Measurements from ENCODE around the gene MEIKIN.

MEIKIN gene

DNA sequence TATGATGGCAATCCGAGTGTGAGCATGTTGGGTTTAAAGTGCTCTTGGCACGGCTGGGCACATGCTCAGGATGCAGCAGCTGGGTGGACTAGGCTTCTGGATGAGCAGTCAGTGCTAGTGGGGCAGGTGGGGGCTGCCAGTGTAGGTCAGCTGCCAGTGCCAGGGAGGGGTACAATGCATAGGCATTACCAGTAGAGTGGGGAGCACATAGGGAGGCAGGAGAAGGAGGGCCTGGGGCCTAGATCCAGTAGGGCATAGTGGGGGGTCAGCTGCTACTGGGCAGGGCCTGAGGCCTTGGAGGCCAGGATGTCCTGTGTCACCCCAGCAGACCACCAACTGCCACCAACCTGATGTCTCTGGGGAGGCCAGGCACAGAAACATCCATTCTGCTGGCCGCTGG lies 41.8 kb upstream of the MEIKIN start:
- no peak for TF ChIP-seq EZH2phosphoT487 (IDR thresholded peaks at IDR 0.05; ENCODE audit: low read depth)
- TF ChIP-seq, protein P1, sequence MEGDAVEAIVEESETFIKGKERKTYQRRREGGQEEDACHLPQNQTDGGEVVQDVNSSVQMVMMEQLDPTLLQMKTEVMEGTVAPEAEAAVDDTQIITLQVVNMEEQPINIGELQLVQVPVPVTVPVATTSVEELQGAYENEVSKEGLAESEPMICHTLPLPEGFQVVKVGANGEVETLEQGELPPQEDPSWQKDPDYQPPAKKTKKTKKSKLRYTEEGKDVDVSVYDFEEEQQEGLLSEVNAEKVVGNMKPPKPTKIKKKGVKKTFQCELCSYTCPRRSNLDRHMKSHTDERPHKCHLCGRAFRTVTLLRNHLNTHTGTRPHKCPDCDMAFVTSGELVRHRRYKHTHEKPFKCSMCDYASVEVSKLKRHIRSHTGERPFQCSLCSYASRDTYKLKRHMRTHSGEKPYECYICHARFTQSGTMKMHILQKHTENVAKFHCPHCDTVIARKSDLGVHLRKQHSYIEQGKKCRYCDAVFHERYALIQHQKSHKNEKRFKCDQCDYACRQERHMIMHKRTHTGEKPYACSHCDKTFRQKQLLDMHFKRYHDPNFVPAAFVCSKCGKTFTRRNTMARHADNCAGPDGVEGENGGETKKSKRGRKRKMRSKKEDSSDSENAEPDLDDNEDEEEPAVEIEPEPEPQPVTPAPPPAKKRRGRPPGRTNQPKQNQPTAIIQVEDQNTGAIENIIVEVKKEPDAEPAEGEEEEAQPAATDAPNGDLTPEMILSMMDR (IDR thresholded peaks at IDR 0.05; ENCODE audit: low read depth, low read length): no peak

DNA sequence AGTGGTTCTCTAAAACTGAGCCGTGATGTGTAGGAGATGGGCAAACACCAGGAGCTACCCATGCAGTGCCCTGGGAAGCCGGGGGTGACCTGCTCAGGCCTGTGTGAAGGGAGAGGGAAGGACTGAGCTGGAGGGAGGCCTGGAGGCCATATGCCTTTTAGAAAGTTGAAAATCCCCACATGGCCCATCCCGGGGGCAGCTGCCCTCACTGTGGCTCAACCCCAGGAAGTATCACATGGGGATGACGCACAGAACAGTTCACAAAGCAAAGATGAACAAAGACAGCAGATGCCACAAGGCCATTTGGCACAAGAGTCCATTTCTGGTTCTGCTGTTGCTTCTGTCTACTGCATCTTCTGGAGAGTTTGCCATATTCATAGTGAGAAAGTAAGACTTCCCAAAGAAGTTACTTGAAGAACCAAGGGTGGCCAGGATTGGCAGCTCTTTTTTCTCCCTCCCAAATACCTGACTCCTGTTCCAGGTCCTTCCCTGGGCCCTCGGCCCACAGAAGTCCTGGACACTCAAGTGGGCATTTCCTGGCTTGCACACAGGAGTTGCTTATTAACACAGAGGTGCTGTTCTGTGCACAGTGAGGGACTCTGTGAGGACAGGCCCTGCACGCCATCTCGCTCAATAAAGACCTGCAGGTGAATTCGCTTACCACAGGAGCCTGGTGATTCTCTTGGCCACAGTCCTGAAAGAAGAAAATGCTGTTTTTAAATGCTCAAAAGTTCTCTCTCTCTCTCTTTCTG lies 40.9 kb upstream of the MEIKIN start:
- Histone ChIP-seq H3K4me1 (ENCODE audit: low read length) (no peaks in the 10 kb centered on the region), H3K36me3 (replicated peaks; ENCODE audit: low read depth, low read length) (no peaks in the 10 kb centered on the region), H4K20me1 (ENCODE audit: insufficient read depth, low read length) (no peaks in the 10 kb centered on the region), H3K27me3 (ENCODE audit: low read depth, low read length) (0 out of 2 replicates have a peak, but pooled peaks cover 3% of the 10 kb centered on the region), H3K4me2 (ENCODE audit: low read length) (no peak overlapping the region), H2AFZ (ENCODE audit: low read depth, low read length) (no peak overlapping the region), H3K79me2 (ENCODE audit: low read length) (no peaks in the 10 kb centered on the region), H3K9me3 (ENCODE audit: insufficient read depth, low read length) (no peaks in the 10 kb centered on the region), H3K4me3 (ENCODE audit: low read length) (no peak overlapping the region), H3K9ac (ENCODE audit: low read length) (no peak overlapping the region), H3K27ac (ENCODE audit: low read length) (no peak overlapping the region)
- TF ChIP-seq, protein P1 (IDR thresholded peaks at IDR 0.05; ENCODE audit: low read depth, low read length): no peak
- no peak for TF ChIP-seq EZH2phosphoT487 (IDR thresholded peaks at IDR 0.05; ENCODE audit: low read depth)

More for the DNA sequence above, 41.8 kb upstream of the MEIKIN start:
- Histone ChIP-seq H3K9ac (ENCODE audit: low read length) (no peak overlapping the region), H3K4me2 (ENCODE audit: low read length) (no peak overlapping the region), H3K9me3 (ENCODE audit: insufficient read depth, low read length) (no peaks in the 10 kb centered on the region), H3K27me3 (ENCODE audit: low read depth, low read length) (0 out of 2 replicates have a peak, but pooled peaks cover 11% of the 10 kb centered on the region), H3K36me3 (replicated peaks; ENCODE audit: low read depth, low read length) (no peaks in the 10 kb centered on the region), H3K4me3 (ENCODE audit: low read length) (no peak overlapping the region), H2AFZ (ENCODE audit: low read depth, low read length) (no peak overlapping the region), H3K79me2 (ENCODE audit: low read length) (no peaks in the 10 kb centered on the region), H3K4me1 (ENCODE audit: low read length) (no peaks in the 10 kb centered on the region), H3K27ac (ENCODE audit: low read length) (no peak overlapping the region), H4K20me1 (ENCODE audit: insufficient read depth, low read length) (no peaks in the 10 kb centered on the region)

DNA sequence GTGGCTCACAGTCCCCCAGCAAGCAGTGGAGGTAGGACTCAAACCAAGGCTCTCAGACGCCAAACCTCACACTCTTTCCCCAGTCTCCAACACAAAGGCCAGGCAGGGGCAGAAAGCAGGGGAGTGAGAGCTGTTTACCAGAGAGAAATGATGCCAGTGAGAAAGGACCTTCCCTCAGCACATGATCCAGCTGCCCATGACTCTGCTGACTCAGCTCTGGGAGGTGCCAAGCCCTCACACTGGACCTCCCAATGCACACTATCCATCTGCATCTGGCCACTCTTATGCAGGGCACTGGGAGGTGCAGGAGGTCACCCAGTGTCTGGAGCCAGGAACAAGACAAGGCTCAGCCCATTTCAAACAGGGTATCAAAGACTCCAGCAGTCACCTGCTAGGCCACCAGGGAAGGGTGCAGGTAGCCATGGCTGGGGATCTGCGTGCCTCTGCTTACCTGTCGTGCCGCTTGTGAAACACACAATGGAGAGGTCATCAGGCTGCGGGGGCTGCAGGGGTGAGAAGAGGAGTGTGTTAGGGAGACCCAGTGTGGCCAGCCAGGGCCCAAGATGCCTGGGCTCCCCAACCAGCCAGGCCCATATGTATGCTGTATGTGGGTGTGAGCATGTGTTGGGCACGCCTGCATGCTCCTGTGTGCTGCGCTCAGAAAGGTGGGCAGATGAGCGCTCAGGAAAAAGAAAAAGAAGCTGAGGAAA lies 39.6 kb upstream of the MEIKIN start:
- Histone ChIP-seq H4K20me1 (ENCODE audit: insufficient read depth, low read length) (no peaks in the 10 kb centered on the region), H2AFZ (ENCODE audit: low read depth, low read length) (no peak overlapping the region), H3K36me3 (replicated peaks; ENCODE audit: low read depth, low read length) (no peaks in the 10 kb centered on the region), H3K4me1 (ENCODE audit: low read length) (no peaks in the 10 kb centered on the region), H3K9ac (ENCODE audit: low read length) (no peak overlapping the region), H3K4me2 (ENCODE audit: low read length) (no peak overlapping the region), H3K79me2 (ENCODE audit: low read length) (no peaks in the 10 kb centered on the region), H3K27me3 (ENCODE audit: low read depth, low read length) (no peaks in the 10 kb centered on the region), H3K4me3 (ENCODE audit: low read length) (no peak overlapping the region), H3K9me3 (ENCODE audit: insufficient read depth, low read length) (no peaks in the 10 kb centered on the region), H3K27ac (ENCODE audit: low read length) (no peak overlapping the region)
- TF ChIP-seq, protein P1 (IDR thresholded peaks at IDR 0.05; ENCODE audit: low read depth, low read length): no peak
- no peak for TF ChIP-seq EZH2phosphoT487 (IDR thresholded peaks at IDR 0.05; ENCODE audit: low read depth)

- Histone ChIP-seq H4K20me1 (ENCODE audit: insufficient read depth, low read length) (no peaks in the 10 kb centered on the region), H3K4me2 (ENCODE audit: low read length) (no peak overlapping the region), H2AFZ (ENCODE audit: low read depth, low read length) (no peak overlapping the region), H3K79me2 (ENCODE audit: low read length) (no peaks in the 10 kb centered on the region), H3K4me3 (ENCODE audit: low read length) (no peak overlapping the region), H3K27ac (ENCODE audit: low read length) (no peak overlapping the region), H3K27me3 (ENCODE audit: low read depth, low read length) (peaks cover 2% of the 10 kb centered on the region; the same call in 1 of the 2 replicates), H3K4me1 (ENCODE audit: low read length) (no peaks in the 10 kb centered on the region), H3K36me3 (replicated peaks; ENCODE audit: low read depth, low read length) (no peaks in the 10 kb centered on the region), H3K9ac (ENCODE audit: low read length) (no peak overlapping the region), H3K9me3 (ENCODE audit: insufficient read depth, low read length) (no peaks in the 10 kb centered on the region)
- TF ChIP-seq, protein P1 (IDR thresholded peaks at IDR 0.05; ENCODE audit: low read depth, low read length): no peak
- no peak for TF ChIP-seq EZH2phosphoT487 (IDR thresholded peaks at IDR 0.05; ENCODE audit: low read depth)
Observed at GRCh38 chr5:131983244-131983771, 37.8 kb upstream of the MEIKIN start.
